Left ventricle myocardium inferior (tissue), 1 donor: ENCODE measurements around the gene PDE4B. TPM values are rescaled to one million over a fixed set of nuclear protein-coding genes. Genes with fewer than 3 reads are reported as not detected.
"Not testable (repeated sequence)": the region's sequence is repeated elsewhere in the genome, so short reads cannot be mapped to it uniquely, and the experiment has no call there.

Experiments used
- DNase-seq: peaks from one replicate; pipeline ENCODE4 v3.0.0-alpha.2; 2020
- H3K27ac ChIP-seq: fragments of 200-600 bp; replicated peaks from 2 replicates; pipeline ENCODE4 v1.8.0; 2021
- H3K27me3 ChIP-seq: fragments of 200-600 bp; 2 replicates; pipeline ENCODE4 v1.8.0; 2021; ENCODE audit warnings: low read depth
- H3K36me3 ChIP-seq: fragments of 200-600 bp; 2 replicates; pipeline ENCODE4 v1.8.0; 2021
- H3K4me1 ChIP-seq: fragments of 200-600 bp; 2 replicates; pipeline ENCODE4 v1.8.0; 2021
- H3K4me3 ChIP-seq: fragments of 200-600 bp; 2 replicates; pipeline ENCODE4 v1.8.0; 2021; ENCODE audit warnings: mild to moderate bottlenecking, moderate library complexity
- H3K9me3 ChIP-seq: fragments of 200-600 bp; replicated peaks from 2 replicates; pipeline ENCODE4 v1.8.0; 2021
- CTCF ChIP-seq: fragments of 200-600 bp; IDR thresholded peaks from 2 replicates; pipeline ENCODE4 v1.8.0; 2021; ENCODE audit warnings: antibody characterized with exemption, mild to moderate bottlenecking, borderline replicate concordance
- intact Hi-C: fragments of 100-400 bp; cut with micrococcal nuclease; formaldehyde crosslinking; loops from one replicate; pipeline ENCODE4 v1.11.0; 2022
- total RNA-seq: library from RNA; stranded (reverse); fragmentation: NEBNext Ultra II Directional; extraction: Animal tissue kit (Norgen Biotek cat#: 25700); gene quantifications from one replicate; pipeline ENCODE4 v1.2.1, GENCODE V29; 2021
- donor health status: DM: no; HTN: yes; CAD: no; lungs with severe emphysema.

PDE4B gene
- total RNA-seq, 1 donor from 2014 or later: 3.5 TPM

- peaks cover 21% of the 10 kb centered on the region for H3K9me3 ChIP-seq
- no peaks in the 10 kb centered on the region for H3K36me3 ChIP-seq
- TF ChIP-seq CTCF: no peak
- no peaks in the 10 kb centered on the region for H3K27me3 ChIP-seq
- no peak for DNase-seq
- H3K4me3 ChIP-seq: no peak overlapping the region
- H3K27ac ChIP-seq: no peak overlapping the region
- intact Hi-C loops: no loop called here
- H3K4me1 ChIP-seq: no peaks in the 10 kb centered on the region
Measured at GRCh38 chr1:66415866-66416265, 623.2 kb downstream of the PDE4B start.

- intact Hi-C loops: no loop called here
- peaks cover 20% of the 10 kb centered on the region for H3K9me3 ChIP-seq
- DNase-seq: no peak
- H3K36me3 ChIP-seq: no peaks in the 10 kb centered on the region
- H3K4me1 ChIP-seq: no peaks in the 10 kb centered on the region
- H3K27me3 ChIP-seq: no peaks in the 10 kb centered on the region
- no peak overlapping the region for H3K4me3 ChIP-seq
- no peak overlapping the region for H3K27ac ChIP-seq
- TF ChIP-seq CTCF: no peak
Measured at GRCh38 chr1:66416295-66416694, 623.6 kb downstream of the PDE4B start.

GRCh38 chr1:66418021-66418420 lies 625.3 kb downstream of the PDE4B start:
- H3K4me1 ChIP-seq: no peaks in the 10 kb centered on the region
- H3K36me3 ChIP-seq: no peaks in the 10 kb centered on the region
- no peak overlapping the region for H3K27ac ChIP-seq
- TF ChIP-seq CTCF: no peak
- intact Hi-C loops: no loop called here
- H3K27me3 ChIP-seq: no peaks in the 10 kb centered on the region
- peaks cover 20% of the 10 kb centered on the region for H3K9me3 ChIP-seq
- no peak for DNase-seq
- H3K4me3 ChIP-seq: no peak overlapping the region

GRCh38 chr1:66420171-66420570 lies 627.5 kb downstream of the PDE4B start:
- H3K36me3 ChIP-seq, H3K27ac ChIP-seq, intact Hi-C loops, H3K27me3 ChIP-seq, DNase-seq, H3K4me1 ChIP-seq, H3K4me3 ChIP-seq: not testable (repeated sequence)
- H3K9me3 ChIP-seq: peaks cover 20% of the 10 kb centered on the region

- H3K27me3 ChIP-seq, H3K36me3 ChIP-seq, DNase-seq, H3K4me3 ChIP-seq, H3K27ac ChIP-seq, H3K4me1 ChIP-seq, intact Hi-C loops: not testable (repeated sequence)
- peaks cover 20% of the 10 kb centered on the region for H3K9me3 ChIP-seq
Measured at GRCh38 chr1:66420906-66421305, 628.2 kb downstream of the PDE4B start.

- DNase-seq: no peak
- Histone ChIP-seq H3K27me3 (no peaks in the 10 kb centered on the region), H3K36me3 (no peaks in the 10 kb centered on the region), H3K4me1 (no peaks in the 10 kb centered on the region), H3K27ac (no peak overlapping the region), H3K9me3 (peaks cover 14% of the 10 kb centered on the region), H3K4me3 (no peak overlapping the region)
- no peak for TF ChIP-seq CTCF
- intact Hi-C loops: no loop called here
Measured at GRCh38 chr1:66422804-66423203, 630.1 kb downstream of the PDE4B start.
